WTC11 (cell line): ENCODE results near the gene ENKUR.

Source experiments
- EMX1 ChIP-seq: fragments of 250-450 bp; sonication (Bioruptor Pico); IDR thresholded peaks from 2 replicates; pipeline ENCODE4 v1.8.0; 2021; ENCODE audit warnings: mild to moderate bottlenecking
- MXD4 ChIP-seq: fragments of 250-450 bp; sonication (Bioruptor Pico); IDR thresholded peaks from 2 replicates; pipeline ENCODE4 v1.8.0; 2021; ENCODE audit warnings: mild to moderate bottlenecking, moderate library complexity, borderline replicate concordance
- NFYB ChIP-seq: sonication (generic); formaldehyde crosslinking; conservative IDR thresholded peaks from 2 replicates; pipeline ENCODE4 v1.8.0; 2022; ENCODE audit warnings: low read depth, missing genetic modification reagents
- SMAD4 ChIP-seq: sonication (generic); formaldehyde crosslinking; IDR thresholded peaks from 2 replicates; pipeline ENCODE4 v1.8.0; 2022; ENCODE audit warnings: mild to moderate bottlenecking, missing genetic modification reagents
- TF ChIP-seq, protein P1 (sequence below): fragments of 200-600 bp; IDR thresholded peaks from 2 replicates; pipeline ENCODE4 v1.8.0; 2022; ENCODE audit warnings: antibody characterized with exemption
- TF ChIP-seq, protein P2 (sequence below): sonication (generic); formaldehyde crosslinking; IDR thresholded peaks from 2 replicates; pipeline ENCODE4 v1.8.1; 2022; ENCODE audit warnings: low read depth, mild to moderate bottlenecking, moderate library complexity, missing genetic modification reagents, borderline replicate concordance

DNA sequence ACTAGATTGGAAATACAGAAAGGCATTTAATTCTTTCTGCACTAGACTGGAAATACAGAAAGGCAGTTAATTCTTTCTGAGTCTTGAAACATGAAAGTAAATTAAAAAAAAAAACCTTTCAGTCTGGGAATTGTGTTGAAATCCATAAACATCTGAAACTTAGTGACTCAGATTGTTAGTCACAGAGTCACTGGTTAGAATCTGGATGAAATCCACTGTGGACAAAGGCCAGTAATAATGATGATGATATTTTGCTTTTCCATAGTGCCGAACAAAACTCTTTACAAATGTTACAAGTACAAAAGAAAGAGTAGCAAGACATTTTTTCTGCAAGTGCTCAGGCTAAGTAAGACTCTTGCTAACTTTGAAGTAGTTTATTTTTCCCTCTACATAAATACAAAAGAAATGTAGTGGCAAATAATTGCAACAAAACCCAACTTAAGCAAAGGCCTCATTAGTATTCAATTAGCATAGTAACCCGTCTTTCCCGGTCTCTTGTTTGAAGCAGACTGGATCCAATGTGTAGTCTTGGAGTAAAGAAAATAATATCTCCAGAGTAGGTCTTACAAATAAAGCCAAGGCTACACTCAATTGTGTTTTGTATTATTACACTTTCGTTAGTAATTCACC, 57.8 kb downstream of the ENKUR start:
- TF ChIP-seq, protein P1, sequence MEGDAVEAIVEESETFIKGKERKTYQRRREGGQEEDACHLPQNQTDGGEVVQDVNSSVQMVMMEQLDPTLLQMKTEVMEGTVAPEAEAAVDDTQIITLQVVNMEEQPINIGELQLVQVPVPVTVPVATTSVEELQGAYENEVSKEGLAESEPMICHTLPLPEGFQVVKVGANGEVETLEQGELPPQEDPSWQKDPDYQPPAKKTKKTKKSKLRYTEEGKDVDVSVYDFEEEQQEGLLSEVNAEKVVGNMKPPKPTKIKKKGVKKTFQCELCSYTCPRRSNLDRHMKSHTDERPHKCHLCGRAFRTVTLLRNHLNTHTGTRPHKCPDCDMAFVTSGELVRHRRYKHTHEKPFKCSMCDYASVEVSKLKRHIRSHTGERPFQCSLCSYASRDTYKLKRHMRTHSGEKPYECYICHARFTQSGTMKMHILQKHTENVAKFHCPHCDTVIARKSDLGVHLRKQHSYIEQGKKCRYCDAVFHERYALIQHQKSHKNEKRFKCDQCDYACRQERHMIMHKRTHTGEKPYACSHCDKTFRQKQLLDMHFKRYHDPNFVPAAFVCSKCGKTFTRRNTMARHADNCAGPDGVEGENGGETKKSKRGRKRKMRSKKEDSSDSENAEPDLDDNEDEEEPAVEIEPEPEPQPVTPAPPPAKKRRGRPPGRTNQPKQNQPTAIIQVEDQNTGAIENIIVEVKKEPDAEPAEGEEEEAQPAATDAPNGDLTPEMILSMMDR = no peak
- TF ChIP-seq, protein P2, sequence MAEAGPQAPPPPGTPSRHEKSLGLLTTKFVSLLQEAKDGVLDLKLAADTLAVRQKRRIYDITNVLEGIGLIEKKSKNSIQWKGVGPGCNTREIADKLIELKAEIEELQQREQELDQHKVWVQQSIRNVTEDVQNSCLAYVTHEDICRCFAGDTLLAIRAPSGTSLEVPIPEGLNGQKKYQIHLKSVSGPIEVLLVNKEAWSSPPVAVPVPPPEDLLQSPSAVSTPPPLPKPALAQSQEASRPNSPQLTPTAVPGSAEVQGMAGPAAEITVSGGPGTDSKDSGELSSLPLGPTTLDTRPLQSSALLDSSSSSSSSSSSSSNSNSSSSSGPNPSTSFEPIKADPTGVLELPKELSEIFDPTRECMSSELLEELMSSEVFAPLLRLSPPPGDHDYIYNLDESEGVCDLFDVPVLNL (CRISPR knock-in tag) = no peak
- TF ChIP-seq MXD4 (CRISPR knock-in tag) (no peak), SMAD4 (no peak), EMX1 (CRISPR knock-in tag) (no peak), NFYB (CRISPR knock-in tag) (no peak)
